Measurements from ENCODE around the gene MZB1.

- TF ChIP-seq SIN3A (IDR thresholded peaks at IDR 0.05; ENCODE audit: borderline replicate concordance, low read depth, low read length) (no peak), SMC3 (IDR thresholded peaks at IDR 0.05; ENCODE audit: low read depth, low read length) (no peak), TAF1 (IDR thresholded peaks at IDR 0.05; ENCODE audit: borderline replicate concordance, low read depth, low read length) (no peak)
These were observed 13.7 kb upstream of the MZB1 start for GRCh38 chr5:139403418-139403786.

Data from SK-N-SH (cell line).